MM.1S (cell line): ENCODE data around the gene DOCK4.

Experiments
- CTCF ChIP-seq: fragments of 300-600 bp; sonication (generic); IDR thresholded peaks from 2 replicates; pipeline ENCODE4 v1.5.1; 2016; ENCODE audit warnings: antibody characterized with exemption, low read length, mixed read lengths
- EZH2 ChIP-seq: fragments of 300-600 bp; sonication (generic); optimal IDR thresholded peaks from 2 replicates; pipeline ENCODE3; 2017; ENCODE audit warnings: low read depth, mild to moderate bottlenecking, antibody characterized with exemption, low read length, mixed read lengths

GRCh38 chr7:112226701-112227276 is 20.6 kb upstream of the DOCK4 start:
- TF ChIP-seq CTCF: no peak
- no peak for TF ChIP-seq EZH2
